DMS53 treated with DMSO at 0.1 percent for 48 hours (cell line): ENCODE results near the gene TALDO1.

Source experiments
- DNase-seq: peaks from one replicate; lab custom pipeline; 2025; ENCODE audit not compliant: unreplicated experiment; lab: John Stamatoyannopoulos, UW

Gene TALDO1

DNA sequence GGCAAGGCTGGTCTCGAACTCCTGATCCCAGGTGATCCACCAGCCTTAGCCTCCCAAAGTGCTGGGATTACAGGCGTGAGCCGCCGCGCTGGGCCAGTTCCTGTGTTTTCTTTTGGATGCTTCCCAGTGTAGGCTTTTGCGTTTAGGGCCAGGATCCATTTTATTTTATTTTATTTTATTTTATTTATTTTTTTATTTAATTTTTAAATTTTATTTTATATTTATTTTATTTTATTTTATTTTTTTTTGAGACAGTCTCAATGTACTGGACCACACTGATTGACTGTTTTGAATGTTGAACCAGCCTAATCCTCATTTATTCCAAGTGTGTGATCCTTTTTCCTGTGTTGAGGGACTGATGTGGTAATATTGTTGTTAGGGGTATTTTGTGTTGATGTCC is 32.8 kb upstream of the TALDO1 start:
- DNase-seq = no peak

DNA sequence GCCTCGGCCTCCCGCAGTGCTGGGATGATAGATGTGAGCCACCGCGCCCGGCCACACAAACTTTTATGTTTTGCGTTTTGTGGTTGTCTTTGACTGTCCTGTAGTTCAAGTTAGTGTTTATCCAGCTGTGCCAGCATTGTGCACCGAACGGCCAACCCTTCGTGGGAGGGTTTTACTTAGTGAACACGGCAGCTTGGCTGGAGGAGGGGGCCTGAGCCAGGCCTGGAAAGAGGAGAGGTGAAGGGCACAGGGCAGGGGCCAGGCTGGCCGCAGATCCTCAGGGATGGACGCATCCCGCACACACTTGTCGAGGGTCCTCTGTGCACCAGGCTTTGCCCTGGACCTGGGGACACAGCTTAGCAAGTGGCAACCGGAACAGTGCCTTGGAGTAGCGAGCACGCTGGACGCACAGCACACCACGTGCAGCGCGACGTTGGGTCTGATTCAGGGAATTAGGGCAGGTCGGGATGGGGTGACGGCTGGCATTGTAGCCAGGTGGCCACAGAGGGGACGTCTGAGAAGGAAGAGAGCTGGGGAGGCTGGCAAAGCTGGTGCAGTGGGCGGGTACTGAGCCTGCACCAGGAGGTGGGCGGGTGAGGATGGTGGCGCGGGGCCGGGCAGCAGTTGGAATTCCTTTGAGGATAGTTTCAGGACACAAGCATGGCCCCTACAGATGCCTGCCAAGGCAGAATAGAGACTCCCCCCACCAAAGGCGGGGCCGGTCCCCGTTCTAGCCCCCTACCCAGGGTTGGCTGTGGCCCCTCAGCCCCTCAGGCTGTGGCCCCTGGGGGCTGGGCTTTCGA is 27.8 kb upstream of the TALDO1 start:
- DNase-seq = no peak

DNA sequence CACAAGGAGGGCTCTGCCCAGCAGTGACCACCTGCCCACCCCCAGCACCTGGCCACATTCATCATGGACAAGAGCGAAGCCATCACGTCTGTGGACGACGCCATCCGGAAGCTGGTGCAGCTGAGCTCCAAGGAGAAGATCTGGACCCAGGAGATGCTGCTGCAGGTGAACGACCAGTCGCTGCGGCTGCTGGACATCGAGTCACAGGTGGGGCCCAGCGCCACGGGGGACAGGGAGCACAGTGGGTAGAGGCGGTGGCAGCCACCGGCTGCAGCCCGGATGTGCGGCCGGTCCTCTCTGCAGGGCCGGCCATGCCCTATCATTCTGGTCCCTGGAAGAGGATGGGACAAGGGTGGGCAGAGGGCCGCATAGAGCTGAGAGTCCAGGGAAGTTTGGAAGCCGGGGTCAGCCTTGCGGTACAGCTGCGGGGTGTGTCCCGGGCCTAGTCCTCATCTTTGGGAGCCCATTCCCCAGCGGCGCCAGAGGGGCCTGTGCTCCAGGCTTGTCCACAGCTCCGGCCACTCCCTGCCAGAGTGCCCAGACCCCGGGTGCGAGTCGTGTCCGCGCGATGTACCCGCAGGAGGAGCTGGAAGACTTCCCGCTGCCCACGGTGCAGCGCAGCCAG is 27.1 kb upstream of the TALDO1 start:
- no peak for DNase-seq

DNA sequence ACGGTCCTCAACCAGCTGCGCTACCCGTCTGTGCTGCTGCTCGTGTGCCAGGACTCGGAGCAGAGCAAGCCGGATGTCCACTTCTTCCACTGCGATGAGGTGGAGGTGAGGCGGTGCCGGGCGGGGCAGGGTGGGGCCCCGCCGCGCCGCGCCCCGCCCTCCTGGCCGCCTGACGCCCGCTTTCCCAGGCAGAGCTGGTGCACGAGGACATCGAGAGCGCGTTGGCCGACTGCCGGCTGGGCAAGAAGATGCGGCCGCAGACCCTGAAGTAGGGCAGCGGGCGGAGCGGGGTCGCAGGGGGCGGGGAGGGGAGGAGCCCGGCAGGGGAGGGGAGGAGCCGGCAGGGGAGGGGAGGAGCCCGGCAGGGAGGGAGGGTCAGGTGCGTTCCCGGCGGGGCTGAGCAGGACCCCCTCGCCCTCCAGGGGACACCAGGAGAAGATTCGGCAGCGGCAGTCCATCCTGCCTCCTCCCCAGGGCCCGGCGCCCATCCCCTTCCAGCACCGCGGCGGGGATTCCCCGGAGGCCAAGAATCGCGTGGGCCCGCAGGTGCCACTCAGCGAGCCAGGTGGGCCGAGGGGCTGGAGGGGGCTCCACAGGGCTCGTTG is 26.5 kb upstream of the TALDO1 start:
- DNase-seq = peak; percentile 60

DNA sequence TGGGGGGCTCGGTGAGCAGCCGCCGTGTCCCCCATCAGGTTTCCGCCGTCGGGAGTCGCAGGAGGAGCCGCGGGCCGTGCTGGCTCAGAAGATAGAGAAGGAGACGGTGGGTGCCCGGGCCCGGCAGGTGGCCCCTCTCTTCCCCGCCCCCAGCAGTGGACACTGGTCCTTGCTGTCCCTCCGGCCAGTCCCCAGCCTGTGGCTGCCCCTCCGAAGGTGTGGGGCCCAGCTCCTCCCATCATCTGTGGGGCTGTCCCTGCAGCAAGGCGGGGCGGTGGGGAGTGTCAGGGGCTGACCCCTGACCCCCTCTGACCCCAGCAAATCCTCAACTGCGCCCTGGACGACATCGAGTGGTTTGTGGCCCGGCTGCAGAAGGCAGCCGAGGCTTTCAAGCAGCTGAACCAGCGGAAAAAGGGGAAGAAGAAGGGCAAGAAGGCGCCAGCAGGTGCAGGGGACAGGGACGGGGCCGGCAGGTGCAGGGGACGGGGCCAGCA is 26.0 kb upstream of the TALDO1 start:
- peak; percentile 71 for DNase-seq

DNA sequence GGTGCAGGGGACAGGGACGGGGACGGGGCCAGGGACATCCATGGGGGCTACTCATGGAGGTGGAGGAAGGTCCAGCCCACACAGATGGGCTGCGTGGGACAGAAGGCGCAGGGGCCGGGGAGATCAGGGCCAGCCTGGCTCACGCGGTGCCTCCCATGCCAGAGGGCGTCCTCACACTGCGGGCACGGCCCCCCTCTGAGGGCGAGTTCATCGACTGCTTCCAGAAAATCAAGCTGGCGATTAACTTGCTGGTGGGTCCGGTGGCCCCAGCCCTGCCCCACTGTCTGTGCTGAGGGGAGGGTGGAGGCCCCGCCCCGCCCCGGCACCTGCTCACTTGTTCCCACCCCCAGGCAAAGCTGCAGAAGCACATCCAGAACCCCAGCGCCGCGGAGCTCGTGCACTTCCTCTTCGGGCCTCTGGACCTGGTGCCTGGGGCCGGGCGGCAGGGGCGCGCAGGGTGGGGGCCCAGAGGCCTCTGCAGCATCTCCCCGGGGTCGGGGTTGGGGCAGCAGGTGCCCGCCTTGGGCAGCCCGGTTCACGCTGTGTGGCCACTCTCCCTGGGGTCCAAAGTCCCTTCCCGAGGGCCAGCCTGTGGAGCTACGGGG is 25.4 kb upstream of the TALDO1 start:
- peak; percentile 86 for DNase-seq

DNA sequence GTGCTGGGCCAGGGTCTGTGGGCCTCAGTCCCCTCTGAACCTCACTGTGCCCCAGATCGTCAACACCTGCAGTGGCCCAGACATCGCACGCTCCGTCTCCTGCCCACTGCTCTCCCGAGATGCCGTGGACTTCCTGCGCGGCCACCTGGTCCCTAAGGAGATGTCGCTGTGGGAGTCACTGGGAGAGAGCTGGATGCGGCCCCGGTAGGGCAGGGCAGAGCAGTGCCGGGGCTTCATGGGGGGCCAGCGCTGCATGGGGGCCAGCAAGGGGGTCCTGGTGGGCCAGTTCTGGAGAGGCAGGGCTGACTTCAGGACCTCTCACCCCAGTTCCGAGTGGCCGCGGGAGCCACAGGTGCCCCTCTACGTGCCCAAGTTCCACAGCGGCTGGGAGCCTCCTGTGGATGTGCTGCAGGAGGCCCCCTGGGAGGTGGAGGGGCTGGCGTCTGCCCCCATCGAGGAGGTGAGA is 24.9 kb upstream of the TALDO1 start:
- peak; percentile 53 for DNase-seq

DNA sequence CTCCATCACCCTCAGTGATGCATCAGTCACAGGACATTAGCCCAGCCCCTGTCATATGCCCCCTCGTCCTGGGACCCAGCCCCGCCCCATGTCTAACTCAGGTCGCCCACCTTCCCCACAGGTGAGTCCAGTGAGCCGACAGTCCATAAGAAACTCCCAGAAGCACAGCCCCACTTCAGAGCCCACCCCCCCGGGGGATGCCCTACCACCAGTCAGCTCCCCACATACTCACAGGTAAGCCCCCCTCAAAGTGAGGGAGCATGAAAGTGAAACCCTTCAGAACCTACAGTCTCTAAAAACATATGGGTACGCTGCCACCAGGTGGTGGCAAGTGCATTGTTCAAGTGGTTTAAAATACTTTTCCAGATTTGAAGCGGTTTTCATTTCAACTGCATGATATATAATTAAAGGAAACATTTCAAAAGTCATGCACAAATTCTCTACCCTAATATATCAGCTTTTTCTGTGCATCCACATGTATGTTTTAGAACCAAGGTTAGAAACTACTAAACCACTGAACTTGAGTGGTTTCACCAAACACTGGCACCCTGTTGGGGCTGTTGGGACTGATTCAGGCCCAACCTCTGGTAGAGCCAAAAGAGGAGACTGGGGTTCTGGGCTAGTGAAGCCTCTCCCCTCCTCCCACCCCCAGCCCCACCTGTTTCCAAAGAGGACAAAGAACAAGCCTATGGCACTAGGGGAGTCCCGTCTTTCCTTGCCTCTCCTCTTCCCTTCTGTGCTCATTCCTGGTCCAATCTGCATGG is 24.0 kb upstream of the TALDO1 start:
- DNase-seq = peak; percentile 57

DNA sequence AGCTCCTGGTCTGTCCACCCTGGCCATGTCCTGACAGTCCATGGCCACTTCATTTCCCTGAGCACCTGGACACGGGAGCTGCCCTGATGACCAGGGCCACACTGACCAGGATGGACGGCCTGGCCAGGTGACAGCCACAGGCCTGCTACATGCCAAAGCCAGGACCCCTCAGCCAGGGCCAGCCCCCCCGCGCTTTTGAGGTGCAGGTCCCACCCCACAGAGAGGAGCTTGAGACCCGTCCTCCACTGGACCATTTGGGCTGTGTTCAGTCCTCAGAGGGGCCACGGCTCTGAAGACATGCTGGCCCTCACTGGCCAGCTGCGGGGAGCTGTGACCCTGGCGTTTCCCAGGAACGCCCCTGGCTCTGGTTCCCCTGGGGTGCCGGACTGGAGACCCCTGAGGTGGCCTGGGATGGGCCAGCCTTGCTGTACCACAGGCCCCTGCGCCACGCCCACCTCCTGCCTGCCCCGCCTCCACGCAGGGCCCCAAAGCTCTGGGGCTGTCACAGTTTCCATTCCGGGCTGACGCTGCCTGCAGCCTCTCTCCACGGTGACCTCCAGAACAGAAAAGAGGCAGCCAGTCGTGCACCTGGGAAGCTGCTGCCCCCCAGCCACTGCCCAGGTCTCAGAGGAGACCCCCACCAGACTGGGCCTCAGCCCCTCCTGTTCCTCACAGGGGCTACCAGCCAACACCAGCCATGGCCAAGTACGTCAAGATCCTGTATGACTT is 23.1 kb upstream of the TALDO1 start:
- no peak for DNase-seq

DNA sequence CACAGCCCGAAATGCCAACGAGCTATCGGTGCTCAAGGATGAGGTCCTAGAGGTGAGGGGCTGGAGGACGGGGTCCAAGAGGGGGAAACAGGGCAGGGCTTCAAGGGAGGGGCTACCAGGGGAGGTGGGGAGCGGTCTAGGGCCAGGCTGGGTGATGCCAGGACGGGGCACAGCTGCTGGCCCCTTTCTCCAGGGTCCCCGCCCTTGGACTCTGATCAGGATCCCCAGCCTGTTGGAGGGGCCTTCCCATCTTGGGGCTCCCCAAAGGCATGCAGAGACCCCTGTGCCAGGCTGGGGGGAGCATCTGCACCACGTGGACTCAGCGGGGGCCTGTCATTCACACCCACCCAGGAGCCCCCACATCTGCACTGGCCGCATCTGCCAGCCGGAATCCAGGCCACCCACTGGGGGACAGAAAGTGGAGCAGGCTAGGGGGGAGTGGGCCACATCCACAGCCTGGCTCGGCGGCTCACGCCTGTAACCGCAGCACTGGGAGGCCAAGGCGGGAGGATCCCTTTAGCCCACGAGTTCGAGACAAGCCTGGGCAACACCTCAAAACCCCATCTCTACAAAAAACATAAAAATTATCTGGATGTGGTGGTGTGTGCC is 22.4 kb upstream of the TALDO1 start:
- DNase-seq = no peak

DNA sequence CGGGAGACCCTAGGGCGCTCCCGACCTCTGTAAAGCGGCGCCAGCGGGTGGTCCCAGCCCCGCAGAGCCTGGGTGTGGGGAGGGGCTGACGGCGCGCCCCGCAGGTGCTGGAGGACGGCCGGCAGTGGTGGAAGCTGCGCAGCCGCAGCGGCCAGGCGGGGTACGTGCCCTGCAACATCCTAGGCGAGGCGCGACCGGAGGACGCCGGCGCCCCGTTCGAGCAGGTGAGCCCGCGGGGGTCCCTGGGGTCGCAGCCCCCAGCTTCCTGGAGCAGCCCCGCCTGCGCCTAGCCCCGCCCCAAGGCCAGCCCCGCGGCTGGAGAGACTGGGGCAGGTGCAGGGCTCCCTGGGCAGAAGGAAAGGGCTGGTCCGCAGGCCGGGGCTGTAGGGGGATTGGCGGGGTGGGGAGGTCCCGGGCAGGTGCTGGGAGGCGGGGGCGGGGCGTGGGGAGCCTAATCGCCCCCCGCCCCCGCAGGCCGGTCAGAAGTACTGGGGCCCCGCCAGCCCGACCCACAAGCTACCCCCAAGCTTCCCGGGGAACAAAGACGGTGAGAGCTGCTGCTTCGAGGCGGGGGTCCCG is 21.6 kb upstream of the TALDO1 start:
- DNase-seq = no peak

DNA sequence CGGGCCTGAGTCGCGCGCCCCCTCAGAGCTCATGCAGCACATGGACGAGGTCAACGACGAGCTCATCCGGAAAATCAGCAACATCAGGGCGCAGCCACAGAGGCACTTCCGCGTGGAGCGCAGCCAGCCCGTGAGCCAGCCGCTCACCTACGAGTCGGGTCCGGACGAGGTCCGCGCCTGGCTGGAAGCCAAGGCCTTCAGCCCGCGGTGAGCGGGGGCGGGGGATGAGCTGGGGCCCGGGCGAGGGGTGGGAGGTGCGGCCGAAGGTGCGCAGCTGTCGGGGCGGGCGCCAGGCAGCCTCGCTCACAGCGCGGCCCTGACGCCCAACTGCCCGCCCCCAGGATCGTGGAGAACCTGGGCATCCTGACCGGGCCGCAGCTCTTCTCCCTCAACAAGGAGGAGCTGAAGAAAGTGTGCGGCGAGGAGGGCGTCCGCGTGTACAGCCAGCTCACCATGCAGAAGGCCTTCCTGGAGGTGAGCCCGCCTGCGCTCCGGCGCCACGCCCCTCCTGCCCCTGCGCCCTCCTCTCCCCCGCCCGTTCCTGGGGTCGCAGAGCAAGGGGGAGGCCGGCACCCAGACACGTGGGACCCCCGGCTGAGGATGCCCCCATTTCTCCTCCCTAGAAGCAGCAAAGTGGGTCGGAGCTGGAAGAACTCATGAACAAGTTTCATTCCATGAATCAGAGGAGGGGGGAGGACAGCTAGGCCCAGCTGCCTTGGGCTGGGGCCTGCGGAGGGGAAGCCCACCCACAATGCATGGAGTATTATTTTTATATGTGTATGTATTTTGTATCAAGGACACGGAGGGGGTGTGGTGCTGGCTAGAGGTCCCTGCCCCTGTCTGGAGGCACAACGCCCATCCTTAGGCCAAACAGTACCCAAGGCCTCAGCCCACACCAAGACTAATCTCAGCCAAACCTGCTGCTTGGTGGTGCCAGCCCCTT is 20.7 kb upstream of the TALDO1 start:
- peak; percentile 91 for DNase-seq

DNA sequence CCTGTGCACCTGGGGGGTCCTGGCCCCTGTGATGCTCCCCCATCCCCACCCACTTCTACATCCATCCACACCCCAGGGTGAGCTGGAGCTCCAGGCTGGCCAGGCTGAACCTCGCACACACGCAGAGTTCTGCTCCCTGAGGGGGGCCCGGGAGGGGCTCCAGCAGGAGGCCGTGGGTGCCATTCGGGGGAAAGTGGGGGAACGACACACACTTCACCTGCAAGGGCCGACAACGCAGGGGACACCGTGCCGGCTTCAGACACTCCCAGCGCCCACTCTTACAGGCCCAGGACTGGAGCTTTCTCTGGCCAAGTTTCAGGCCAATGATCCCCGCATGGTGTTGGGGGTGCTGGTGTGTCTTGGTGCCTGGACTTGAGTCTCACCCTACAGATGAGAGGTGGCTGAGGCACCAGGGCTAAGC is 20.0 kb upstream of the TALDO1 start:
- no peak for DNase-seq

DNA sequence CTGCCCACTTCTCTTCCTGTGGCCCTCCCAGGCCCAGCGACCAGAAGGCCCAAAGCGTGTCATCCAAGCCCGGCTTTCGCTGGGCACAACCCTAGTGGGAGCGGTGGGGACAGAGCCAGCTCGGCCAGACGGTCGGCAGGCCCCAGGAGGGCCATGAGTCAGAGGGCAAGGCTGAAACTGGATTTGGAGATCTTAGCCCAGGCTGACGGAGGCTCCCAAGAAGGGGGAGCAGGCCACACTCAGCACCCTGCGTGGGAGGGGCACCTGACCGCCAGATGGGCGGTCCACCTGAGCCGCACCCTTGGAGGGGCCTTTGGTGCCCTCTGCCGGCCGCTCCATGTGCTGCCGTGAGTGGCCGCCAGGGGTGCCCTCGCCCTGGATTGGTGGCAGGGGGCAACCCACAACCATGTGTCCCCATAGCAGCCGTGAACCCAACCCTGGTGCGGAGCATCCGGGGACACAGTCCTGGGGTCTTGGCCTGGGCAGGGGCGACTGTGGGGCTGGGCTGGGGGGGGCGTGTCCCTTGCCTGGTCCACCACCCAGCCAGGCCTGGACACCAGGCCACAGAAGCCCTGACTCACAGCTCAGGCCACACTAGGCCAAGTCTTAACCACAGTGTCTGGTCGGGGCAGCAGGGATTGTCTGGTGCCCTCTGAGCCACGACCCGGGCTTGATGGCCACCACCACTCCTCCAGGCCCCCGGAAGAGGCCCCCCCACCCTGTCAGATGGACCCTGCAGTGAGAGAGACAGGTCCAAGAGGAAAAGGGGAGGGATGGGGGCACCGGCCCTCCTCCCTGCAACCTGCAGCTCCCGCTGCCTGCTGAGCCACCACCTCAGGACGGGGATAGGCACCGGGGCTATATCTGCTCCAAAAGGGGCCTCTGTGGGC is 19.2 kb upstream of the TALDO1 start:
- DNase-seq = peak; percentile 66

DNA sequence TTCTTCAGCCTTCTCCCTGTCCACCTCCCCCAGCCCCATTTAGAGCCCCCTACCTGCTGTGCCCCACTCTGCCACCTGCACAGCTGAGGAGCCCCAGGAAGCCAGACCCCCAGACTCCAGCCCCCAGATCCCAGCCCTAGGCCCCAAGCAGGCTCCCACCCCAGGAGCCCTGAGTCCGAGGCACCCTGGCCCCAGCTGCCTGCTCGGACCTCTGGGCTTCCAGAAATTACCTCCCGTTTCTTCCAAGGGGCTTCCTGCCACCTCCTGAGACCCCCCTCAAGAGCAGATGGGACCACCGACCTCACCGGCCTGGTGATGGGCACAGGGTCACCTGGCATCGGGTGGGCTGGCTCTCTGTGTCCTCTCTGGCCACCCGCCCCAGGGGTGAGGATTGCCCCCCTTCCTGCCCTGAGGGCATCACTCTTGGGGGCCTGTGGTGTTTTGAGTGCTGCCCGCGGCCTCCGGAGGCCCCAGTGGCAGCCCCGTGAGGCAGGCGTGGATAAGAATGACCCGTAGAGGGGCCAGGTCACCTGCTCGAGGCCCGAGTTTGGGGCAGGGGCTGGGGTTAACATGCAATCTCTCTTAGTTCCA is 18.3 kb upstream of the TALDO1 start:
- no peak for DNase-seq

DNA sequence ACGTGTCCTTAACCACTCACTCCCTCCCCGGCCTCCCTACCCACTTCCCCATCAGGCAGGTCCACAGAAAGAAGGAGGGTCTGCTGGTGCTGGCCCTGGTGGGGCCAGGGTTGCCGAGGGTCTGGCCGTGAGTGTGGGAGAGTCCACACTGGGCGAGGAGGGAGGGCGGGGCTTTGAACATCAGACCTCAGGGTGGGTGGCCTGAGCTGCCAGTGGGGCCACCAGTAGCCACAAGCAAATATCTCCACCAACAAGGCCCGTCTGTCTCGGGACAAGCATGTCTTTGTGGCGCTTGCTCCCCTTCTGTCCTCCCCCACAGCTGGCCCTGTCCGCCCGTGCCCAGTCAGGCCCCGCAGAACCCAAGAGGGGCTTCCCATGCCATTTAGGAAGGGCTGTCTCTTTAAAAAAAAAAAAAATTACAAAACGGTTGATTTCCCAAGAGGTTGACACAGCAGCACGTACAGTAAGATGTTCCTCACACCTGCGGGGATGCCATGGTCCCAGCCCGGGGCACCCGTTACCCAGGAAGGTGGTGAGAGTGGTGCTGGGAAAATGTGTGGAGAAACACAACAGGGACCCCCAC is 17.7 kb upstream of the TALDO1 start:
- DNase-seq = no peak

DNA sequence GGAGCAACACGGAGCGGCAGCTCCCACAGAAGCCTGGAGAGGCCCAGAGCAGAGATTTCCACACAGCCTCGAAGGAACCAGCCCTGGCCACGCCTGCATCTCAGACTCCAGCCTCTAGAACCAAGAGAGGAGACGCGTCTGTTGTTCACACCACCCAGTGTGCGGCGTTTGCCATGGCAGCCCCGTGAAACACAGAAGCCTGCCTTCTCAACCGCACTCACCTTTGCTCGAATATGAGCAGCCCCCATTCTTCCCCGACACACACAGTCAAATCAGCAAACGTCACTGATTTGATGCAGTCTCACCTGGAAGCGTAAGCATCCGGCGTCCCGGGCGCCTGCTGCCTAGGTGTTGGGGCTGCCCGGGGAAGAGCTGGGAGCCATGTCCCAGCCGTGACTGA is 14.2 kb upstream of the TALDO1 start:
- no peak for DNase-seq
